Activated CD8-positive, alpha-beta T cell treated with anti-CD3 and anti-CD28 coated beads for 36 hours (primary cell): ENCODE results near the gene PGA4. TPM values are rescaled to one million over a fixed set of nuclear protein-coding genes. Genes with fewer than 3 reads are reported as not detected.

Source experiments
- ATAC-seq: fragments of 200-7000 bp; cut with Tn5 transposase; one replicate; pipeline ENCODE4 v1.10.0; 2021; ENCODE audit warnings: mild to moderate bottlenecking, moderate library complexity
- CTCF ChIA-PET: fragments of 350-600 bp; sonication (Branson Sonifier 250); formaldehyde crosslinking; loops from one replicate; lab custom pipeline; 2021; ENCODE audit warnings: antibody characterized with exemption; lab: Charles Lee
- POLR2A ChIA-PET: fragments of 350-600 bp; sonication (Branson Sonifier 250); formaldehyde crosslinking; loops from one replicate; lab custom pipeline; 2021; ENCODE audit warnings: antibody characterized with exemption; lab: Charles Lee
- DNase-seq: peaks from one replicate; pipeline ENCODE4 v3.0.0-alpha.2; 2020
- H3K27ac Mint-ChIP-seq: one replicate; pipeline ENCODE4 v1.8.0; 2021; ENCODE audit warnings: mild to moderate bottlenecking, mixed read lengths
- H3K27me3 Mint-ChIP-seq: one replicate; pipeline ENCODE4 v1.8.0; 2021; ENCODE audit warnings: mixed read lengths
- H3K36me3 Mint-ChIP-seq: one replicate; pipeline ENCODE4 v1.8.0; 2021; ENCODE audit warnings: low read depth, mixed read lengths
- H3K4me1 Mint-ChIP-seq: one replicate; pipeline ENCODE4 v1.8.0; 2021; ENCODE audit warnings: low read depth, mixed read lengths
- H3K4me3 Mint-ChIP-seq: one replicate; pipeline ENCODE4 v1.8.0; 2021; ENCODE audit warnings: mild to moderate bottlenecking, moderate library complexity, mixed read lengths
- H3K9me3 Mint-ChIP-seq: one replicate; pipeline ENCODE4 v1.8.0; 2021; ENCODE audit warnings: mixed read lengths
- CTCF ChIP-seq: fragments of 200-600 bp; IDR thresholded peaks from one replicate; pipeline ENCODE4 v1.8.0; 2022; ENCODE audit warnings: antibody characterized with exemption, mild to moderate bottlenecking
- intact Hi-C: fragments of 100-400 bp; cut with micrococcal nuclease; formaldehyde crosslinking; loops from one replicate; pipeline ENCODE4 v1.10.0; 2022
- total RNA-seq, 2 experiments: library from RNA; stranded (reverse); gene quantifications; one replicate each; pipeline ENCODE4 v1.2.3, GENCODE V29; 2021

The PGA4 gene
- total RNA-seq, 2 experiments from 2014 or later = not detected

- ChIA-PET CTCF (interaction anchor here (1.4 to 1.8 kb wide), 3 partner anchors 18 to 171 kb away, joined by 3 to 6 read pairs (median 5); no protein-coding TSS in a partner anchor), POLR2A (interaction anchor here (0.6 kb wide), 1 partner anchor 60 kb away, joined by 3 read pairs; no protein-coding TSS in a partner anchor)
- no peak overlapping the region for H3K4me3 Mint-ChIP-seq
- H3K4me1 Mint-ChIP-seq = peaks cover 2% of the 10 kb centered on the region
- H3K27me3 Mint-ChIP-seq = no peaks in the 10 kb centered on the region
- H3K9me3 Mint-ChIP-seq = no peaks in the 10 kb centered on the region
- TF ChIP-seq CTCF = no peak
- no peak overlapping the region for H3K27ac Mint-ChIP-seq
- intact Hi-C loops = no loop called here
- no peak for ATAC-seq
- peaks cover 21% of the 10 kb centered on the region for H3K36me3 Mint-ChIP-seq
- DNase-seq = no peak
Observed at GRCh38 chr11:61275191-61275590, 53.0 kb downstream of the PGA4 start.

GRCh38 chr11:61277186-61278000 lies 55.2 kb downstream of the PGA4 start:
- TF ChIP-seq CTCF = no peak
- Mint-ChIP-seq H3K36me3 (peaks cover 33% of the 10 kb centered on the region), H3K4me3 (no peak overlapping the region), H3K9me3 (no peaks in the 10 kb centered on the region), H3K27ac (no peak overlapping the region), H3K27me3 (no peaks in the 10 kb centered on the region), H3K4me1 (peaks cover 2% of the 10 kb centered on the region)
- POLR2A ChIA-PET = no interaction called here
- intact Hi-C loops = no loop called here
- ATAC-seq (no peak), DNase-seq (no peak)
- CTCF ChIA-PET = interaction anchor here (1.1 to 2.1 kb wide), 2 partner anchors 13 to 23 kb away, joined by 4 to 5 read pairs; no protein-coding TSS in a partner anchor

- ChIA-PET CTCF (interaction anchor here (1.1 to 2.1 kb wide), 2 partner anchors 13 to 24 kb away, joined by 4 to 5 read pairs; no protein-coding TSS in a partner anchor), POLR2A (interaction anchor here (1.2 kb wide), 1 partner anchor 8 kb away, joined by 4 read pairs; no protein-coding TSS in a partner anchor)
Observed at GRCh38 chr11:61278001-61278470, 55.9 kb downstream of the PGA4 start.

GRCh38 chr11:61279934-61280659 lies 58.0 kb downstream of the PGA4 start:
- H3K9me3 Mint-ChIP-seq = no peaks in the 10 kb centered on the region
- CTCF ChIA-PET = interaction anchor here (0.6 to 1.4 kb wide), 3 partner anchors 26 to 232 kb away, joined by 3 read pairs; no protein-coding TSS in a partner anchor
- no peaks in the 10 kb centered on the region for H3K27me3 Mint-ChIP-seq
- peaks cover 2% of the 10 kb centered on the region for H3K4me1 Mint-ChIP-seq
- POLR2A ChIA-PET = interaction anchor here (4.6 kb wide), 1 partner anchor 14 kb away, joined by 23 read pairs; the partner anchor contains the start of gene VWCE
- no peak overlapping the region for H3K4me3 Mint-ChIP-seq
- intact Hi-C loops = no loop called here
- ATAC-seq (no peak), DNase-seq (no peak)
- H3K27ac Mint-ChIP-seq = no peak overlapping the region
- TF ChIP-seq CTCF = no peak
- peaks cover 49% of the 10 kb centered on the region for H3K36me3 Mint-ChIP-seq

More at GRCh38 chr11:61278001-61278470, 55.9 kb downstream of the PGA4 start:
- Mint-ChIP-seq H3K4me1 (peaks cover 2% of the 10 kb centered on the region), H3K27ac (no peak overlapping the region), H3K36me3 (peaks cover 33% of the 10 kb centered on the region), H3K4me3 (no peak overlapping the region), H3K27me3 (no peaks in the 10 kb centered on the region), H3K9me3 (no peaks in the 10 kb centered on the region)
- no peak for ATAC-seq
- DNase-seq = no peak
- intact Hi-C loops = no loop called here
- no peak for TF ChIP-seq CTCF
